Forelimb muscle (tissue), 1 donor: Measurements from ENCODE around the gene CTBP2. TPM values are rescaled to one million over a fixed set of nuclear protein-coding genes. Genes with fewer than 3 reads are reported as not detected.
A peak's percentile ranks its signal among the peaks of the same experiment; 100 is the strongest.
"Not testable (repeated sequence)": the region's sequence is repeated elsewhere in the genome, so short reads cannot be mapped to it uniquely, and the experiment has no call there.

Experiments used
- DNase-seq: peaks from one replicate; pipeline ENCODE4 v3.0.0-alpha.2; 2013; ENCODE audit warnings: low read depth
- polyA plus RNA-seq: library from polyadenylated mRNA; unstranded; fragments of 120-200 nt; gene quantifications from one replicate; pipeline ENCODE4 v1.2.1, GENCODE V29; 2013; ENCODE audit not compliant: insufficient read length

CTBP2 gene
- polyA plus RNA-seq, 1 donor: 34.1 TPM

DNA sequence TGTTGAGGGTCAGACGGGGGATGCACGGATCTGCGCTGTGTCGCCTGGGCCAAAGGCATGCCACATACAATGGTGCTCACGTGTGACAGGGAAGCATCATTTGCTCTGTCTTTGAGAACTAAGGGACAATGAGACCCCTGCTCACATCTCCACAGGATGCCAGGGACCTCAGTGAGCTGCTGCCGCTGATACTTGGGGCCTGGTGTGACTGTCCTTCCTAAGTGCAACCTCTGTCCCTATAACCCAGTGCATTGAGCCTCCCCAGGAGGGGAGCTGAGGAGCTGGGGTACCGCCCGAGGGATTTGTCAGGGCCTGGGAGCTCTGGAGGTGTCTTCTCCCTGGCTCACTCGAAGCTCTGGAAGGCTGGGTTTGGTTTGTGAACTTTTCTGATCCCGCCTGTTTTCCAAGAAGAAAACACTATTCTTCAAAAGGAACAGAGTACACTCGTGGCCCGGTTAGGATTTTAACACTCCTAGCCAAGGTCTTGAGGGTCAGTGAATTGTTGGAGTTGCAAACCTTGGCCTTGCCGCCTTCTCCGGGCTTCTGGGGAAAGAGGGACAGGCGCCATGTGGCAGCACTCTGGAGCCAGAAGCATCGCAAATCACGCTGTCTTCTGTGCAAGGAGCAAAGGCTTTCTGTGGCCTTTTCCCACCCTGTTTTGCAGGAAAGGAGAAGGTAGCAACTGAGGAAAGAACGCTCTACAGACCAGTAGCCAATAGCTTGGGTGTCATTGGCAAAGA is 26.2 kb upstream of the CTBP2 start:
- DNase-seq: no peak

DNA sequence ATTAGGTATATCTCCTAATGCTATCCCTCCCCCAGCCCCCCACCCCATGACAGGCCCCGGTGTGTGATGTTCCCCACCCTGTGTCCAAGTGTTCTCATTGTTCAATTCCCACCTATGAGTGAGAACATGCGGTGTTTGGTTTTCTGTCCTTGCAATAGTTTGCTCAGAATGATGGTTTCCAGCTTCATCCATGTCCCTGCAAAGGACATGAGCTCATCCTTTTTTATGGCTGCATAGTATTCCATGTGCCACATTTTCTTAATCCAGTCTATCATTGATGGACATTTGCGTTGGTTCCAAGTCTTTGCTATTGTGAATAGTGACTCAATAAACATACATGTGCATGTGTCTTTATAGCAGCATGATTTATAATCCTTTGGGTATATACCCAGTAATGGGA is 18.7 kb upstream of the CTBP2 start:
- not testable (repeated sequence) for DNase-seq

DNA sequence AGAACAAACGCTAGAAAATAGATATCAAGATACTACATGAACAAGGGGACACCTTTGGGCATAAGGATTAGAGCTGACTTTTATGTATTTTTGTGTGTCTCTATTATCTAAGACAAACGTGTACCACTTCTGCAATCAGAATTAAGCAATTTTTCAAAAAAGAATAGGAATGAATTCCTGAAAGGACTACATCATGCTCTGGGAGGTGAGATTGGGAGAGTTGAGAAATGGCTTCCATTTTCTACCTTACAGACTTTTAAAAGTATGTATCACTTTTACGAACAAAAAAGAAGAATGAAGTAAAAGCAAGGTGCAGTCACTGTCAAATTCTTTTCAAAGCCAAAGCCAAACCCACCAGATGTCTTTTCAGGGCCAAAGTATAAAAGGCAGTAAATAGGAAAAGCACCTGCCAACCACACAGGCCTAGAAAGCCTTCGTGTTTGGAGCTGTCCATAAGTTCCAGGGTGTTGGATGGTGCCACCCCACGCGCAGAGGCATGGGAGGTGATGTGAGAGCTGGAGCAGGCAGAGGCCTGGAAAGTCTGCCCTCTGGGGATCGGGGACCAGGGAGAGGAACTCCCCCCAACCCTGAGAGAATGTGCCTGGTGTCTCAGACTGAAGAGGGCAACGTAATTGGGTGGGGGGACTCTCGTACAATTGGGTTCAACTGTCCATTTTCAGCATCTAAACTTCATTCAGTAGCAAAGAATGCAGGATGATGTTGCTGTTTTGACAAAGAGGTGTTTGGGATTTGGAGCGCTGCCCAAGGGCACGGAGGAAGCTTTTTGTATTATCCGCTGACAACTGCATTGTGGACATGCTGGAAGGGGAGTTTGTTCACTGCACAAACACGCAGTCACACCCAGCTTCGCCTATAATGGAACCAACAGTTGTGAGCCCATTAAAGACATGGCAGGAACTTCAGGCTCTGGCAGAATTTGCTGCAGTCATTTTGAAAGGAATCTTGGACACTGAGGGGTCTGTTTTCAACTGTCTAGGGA is 17.6 kb upstream of the CTBP2 start:
- DNase-seq: no peak

DNA sequence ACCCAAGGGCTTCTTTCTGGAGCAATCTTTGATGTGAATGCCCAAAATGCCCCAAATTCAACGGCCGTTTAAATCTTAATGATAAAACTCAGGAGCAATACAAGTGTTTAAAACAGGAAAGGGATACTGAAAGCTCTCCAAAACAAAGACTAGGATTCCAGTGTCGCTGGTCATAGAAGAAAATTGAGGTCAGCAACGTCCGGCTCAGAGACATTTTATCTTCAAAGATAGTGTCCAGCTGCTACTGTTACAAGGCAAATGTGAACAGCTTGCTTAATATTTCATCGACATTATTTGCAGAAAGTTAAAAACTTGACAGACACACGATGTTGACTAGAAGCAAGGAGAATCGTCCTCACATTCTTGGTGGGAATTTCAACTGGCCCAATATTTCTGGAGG is 15.4 kb upstream of the CTBP2 start:
- no peak for DNase-seq

DNA sequence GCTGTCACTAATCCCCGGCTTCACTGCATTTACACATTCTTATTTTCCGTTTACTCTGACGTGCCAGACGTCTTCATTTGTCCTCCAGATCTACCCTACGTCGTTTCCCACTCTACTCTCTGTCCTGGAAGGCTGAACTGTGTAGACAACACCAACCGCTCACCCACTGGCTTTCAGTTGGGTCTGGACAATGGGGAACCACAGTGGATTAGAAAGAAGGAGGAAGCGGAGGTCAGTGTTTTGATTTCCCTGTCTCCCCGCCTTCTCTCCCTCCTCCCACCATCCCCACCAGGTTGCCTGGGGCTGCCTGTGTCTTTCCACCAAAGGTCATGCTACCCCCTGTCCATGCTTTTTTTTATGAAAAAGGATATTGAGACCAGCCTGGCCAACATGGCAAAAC is 14.0 kb upstream of the CTBP2 start:
- no peak for DNase-seq

DNA sequence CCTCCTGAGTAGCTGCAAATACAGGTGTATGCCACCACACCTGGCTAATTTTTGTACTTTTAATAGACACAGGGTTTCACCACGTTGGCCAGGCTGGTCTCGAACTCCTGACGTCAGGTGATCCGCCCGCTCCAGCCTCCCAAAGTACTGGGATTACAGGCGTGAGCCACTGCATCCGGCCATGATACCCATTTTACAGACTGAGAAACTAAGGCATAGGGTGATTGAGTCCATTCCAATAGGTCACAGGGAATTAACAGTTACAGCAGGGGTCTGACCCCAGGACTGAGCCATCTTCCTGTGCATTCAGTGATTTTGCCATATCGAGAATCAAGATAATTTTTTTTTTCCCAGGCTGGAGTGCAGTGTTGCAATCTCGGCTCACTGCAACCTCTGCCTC is 12.3 kb upstream of the CTBP2 start:
- no peak for DNase-seq

DNA sequence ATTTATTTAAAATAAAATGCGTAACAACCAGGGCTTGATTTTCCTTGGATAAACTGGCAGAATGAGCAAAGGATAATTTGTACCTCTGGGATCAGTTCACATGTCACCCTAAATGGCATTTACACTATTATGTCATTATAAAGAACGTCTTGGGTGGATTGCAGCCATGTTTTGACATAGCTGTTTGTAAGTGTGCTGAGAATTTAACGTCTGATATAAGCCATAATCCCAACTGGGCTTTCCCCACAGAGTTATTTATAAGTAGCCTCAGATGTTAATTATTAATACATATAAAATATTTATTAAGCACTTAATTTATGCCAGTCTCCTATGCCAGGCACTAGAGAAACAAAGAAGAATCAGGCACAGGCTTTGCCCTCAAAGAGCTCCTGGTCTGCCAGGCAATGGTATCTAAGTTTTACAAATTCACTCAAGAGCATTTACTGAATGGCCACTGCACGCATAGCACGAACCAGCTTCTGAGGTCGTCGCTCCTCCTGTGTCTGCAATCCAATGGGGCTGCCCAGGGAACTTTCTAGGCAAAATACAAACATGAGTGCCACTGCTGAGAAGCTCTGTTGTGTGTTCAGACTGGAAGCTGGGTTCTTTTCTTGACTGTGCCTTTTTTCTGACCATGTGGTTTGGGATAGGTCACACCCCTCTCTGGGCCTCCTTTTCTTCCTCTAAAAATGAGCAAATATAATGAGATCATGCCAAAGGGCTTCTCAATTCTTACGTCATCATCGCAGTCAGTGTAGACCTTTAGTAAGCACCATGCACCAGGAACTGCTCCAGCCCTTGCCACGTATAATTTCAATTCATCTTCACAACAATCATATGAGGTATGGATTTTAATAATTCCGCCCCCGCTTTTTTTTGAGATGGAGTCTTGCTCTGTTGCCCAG is 11.3 kb upstream of the CTBP2 start:
- no peak for DNase-seq

DNA sequence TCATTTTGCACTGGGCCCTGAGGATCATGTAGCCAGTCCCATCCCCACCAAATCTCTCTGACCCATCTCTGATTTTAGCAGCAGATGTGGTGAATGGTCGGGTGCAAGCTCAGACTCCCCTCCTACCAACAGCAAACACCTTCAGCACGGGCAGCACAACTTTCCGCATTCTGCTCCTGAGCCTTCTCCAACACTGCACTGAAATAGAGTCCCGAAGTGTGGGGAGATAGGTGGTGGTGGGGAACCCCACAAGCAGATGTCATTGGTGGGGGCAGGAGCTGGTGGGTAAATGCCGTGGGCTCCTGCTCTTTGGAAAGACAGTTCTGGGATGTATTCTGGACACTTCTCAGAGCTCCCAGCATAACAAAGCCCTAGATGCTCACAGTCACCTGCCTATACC is 9.6 kb upstream of the CTBP2 start:
- DNase-seq: no peak

DNA sequence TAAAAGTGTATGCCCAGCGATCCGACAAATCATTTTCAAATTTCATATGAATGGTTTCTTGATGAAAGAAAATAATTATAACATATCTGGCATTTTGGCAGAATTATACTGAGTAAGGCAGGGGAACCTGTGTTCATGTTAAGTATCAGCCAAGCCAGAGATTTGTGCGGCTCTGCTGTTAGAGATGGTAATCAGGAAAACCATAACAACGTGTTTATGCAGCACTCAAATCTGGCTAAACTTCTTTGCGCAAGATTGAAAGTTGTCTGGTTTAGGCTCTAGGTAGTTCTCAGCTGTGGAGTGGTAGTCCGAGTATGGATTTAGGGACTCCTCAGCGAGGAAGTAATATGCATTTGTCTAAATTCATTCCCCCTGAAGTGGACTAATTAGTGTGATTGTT is 8.9 kb upstream of the CTBP2 start:
- no peak for DNase-seq

DNA sequence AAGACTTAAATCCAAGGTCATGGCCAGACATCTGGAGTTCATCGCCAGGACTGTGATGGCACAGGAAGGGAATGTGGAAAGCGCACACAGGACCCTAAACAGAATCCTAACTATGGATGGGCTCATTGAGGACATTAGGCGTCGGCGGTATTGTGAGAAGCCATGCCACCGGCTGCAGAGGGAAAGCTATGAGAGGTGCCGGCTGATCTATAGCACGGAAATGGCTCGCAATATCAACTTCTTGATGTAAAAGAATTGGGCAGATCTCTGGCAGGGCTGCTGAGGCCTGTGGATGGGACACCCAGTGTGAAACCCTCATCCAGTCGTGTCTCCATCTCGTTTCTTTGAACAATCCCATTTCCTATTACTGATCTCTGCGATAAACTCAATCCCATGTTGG is 6.3 kb upstream of the CTBP2 start:
- DNase-seq: no peak

DNA sequence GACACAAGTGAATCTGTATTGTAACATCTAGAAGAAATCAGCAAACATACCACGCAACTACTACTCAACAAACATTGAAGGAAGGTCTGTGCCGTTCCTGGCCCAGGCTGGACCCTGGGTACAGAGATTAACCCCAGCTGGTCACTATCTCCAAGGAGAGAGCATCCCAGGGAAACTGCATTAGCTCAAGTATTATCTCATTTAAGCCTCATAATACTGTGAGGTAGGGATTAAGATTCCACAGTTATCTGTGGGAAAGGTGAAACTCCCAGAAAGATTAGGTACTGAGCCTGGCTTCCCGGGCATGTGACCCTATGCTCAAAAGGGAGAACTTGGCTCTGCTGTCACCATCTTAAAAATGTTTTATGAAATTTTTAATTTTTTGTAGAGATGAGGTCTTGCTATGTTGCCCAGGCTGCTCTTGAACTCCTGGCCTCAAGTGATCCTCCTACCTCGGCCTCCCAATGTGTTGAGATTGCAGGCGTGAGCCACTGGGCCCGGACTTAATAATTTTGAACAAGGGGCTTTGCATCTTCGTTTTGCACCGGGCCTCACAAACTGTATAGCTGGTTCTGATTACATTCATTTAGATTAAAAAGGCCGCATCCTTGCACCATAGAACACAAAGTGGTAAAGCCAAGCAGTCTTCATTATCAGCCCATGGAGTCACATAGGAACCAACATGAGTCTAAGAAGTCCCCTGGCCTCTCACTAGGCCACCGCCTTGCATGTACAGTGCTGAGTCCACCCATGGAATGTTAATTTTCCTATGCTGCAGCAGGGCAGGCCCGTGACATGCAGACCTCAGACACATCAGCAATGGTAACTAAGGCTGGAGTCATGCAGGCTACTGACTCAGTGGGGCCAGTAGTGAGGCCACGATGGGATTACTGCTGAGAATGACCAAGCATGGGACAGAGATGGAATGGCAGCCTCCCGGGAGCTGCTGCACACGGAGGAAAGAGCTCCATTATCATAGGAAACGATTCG is 5.5 kb upstream of the CTBP2 start:
- no peak for DNase-seq

DNA sequence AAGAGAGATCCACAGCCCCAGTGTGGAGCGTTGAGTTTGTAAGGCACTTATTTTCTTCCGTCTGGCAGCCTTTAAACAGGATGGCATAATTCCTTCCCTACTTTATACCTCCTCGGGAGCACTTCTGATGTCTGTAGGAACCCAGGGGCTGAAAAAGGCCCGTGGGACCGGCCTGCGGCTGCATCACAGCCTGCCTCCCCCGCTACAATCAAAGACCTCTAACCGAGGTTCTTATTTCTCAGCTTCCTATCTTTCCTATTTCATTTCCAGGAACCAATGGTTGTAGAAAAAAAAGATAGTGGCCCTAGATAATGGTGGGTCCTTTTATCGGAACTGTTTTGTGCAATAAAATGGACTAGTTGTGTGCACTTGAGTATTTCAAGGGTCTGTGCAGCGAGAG is 4.1 kb upstream of the CTBP2 start:
- DNase-seq: no peak

DNA sequence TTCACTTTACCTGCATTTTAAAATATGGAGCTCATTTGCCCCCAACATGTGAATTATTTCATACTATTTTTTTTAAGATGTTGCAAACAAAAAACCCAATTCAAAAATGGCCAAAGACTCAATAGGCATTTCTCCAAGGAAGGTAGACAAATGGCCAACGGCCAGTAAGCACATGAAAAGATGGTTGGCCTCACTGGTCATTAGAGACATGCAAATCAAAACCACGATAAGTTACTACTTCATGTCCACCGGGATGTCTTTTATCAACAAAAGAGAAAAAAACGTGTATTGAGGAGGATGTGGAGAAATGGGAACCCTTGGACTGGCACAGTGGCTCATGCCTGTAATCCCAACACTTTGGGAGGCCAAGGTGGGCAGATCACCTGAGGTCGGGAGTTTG is 3.4 kb upstream of the CTBP2 start:
- DNase-seq: no peak

DNA sequence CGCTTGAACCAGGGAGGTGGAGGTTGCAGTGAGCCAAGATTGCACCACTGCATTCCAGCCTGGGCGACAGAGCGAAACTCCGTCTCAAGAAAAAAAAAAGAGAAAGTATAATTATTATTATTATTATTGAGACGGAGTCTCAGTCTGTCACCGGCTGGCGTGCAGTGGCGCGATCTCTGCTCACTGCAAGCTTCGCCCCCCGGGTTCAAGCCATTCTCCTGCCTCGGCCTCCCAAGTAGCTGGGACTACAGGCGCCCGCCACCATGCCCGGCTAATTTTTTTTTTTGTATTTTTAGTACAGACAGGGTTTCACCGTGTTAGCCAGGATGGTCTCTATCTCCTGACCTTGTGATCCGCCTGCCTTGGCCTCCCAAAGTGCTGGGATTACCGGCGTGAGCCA is 2.9 kb upstream of the CTBP2 start:
- not testable (repeated sequence) for DNase-seq

DNA sequence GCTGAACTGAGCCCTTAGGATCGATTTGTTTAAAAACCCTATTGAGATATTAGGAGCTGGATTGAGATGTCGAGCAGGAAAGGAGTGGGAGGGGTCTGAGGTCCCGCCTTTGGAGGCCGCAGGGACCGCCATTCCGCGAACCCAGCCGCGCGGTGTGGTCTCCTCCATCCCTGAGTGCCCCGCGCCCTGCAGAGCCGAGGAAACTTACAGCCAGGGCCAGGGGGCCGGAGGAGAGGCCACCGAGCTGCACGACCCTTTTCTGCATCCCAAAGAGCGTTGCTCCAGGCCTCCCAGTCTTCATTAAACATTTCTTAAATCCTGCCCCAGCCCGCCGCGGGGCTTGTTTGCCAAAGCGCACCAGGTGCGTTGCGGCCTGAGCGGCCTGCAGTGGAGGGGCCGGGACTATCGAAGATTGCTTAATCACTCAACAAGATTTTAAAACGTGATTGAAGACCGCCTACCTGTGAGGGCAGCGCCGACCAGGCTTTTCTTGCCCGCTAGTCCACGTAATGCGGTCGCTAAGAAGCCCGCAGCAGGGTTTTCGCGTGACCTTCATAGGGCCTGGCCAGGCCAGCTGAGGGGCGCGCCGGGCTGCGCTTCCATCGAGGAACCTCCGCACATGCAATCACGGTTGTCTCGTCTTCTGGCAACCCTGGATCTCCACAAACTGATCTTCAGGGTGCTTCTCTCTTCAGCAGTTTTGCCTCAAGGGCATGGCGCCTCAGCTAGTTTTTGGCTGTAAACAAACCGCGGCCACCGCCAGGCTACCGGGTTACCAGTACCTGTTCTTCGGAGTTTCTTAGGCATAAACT is 2.0 kb upstream of the CTBP2 start:
- no peak for DNase-seq

DNA sequence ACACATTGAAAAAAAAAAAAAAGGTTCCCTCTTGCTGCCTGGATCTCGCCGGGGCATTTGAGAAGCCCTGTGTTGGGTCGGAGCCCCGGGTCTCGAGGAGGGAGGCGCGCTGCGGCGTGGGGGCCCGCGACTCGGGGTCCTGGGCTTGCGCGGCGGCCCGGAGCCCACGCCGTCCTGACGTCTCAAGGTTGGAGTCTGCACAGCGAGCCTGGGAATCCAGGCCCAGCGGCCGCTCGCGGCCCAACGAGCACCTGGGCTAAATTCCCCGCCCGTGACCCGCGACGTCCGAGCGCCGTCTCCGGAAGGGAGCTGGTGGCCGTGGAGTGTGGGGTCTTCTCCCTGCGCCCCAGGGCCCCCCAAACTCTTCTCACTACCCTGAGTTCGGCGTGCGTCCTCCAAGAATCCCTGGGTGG is 1.4 kb upstream of the CTBP2 start:
- no peak for DNase-seq

DNA sequence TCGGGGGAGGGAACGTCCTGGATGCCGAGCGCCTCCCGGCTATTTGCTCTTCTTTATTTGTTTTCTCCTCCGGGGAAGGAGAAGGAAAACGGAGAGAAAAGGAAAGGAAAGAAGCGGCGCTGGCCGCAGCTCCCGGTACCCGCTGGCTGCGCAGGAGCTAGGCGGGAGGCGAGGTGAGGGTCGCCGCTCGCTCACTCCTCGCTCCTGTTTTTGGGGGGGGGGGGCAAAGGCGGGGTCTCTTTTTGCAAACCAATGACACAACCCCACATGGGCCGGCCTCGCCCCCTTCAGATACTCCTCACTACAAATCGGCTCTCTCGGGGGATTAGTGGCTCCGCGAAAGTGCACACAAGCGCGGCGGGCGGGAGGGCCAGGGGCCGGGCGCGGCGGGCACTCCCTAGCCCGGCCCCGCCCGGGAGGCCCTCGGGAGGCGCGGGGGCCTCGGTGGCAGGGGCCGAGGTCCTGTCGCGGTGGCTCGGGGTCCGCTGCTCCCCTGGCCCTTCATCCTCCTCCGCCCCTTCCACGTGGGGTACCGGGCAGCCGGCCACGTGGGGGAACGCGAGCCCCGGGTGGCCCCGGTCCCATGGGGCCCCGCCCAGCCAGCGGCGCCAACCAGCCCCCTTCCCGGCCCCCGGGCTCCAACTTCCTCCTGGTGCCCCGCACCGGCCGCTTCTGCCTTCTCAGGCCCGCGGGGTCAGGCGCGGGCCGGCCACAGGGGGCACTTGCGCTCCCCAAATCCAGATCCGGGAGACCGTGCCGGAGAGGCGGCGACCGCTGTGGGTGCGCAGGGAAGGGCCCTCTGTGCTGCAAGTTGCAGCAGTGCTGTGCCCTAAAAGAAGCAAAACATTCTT is 718 bp upstream of the CTBP2 start:
- DNase-seq: peak; percentile 60

DNA sequence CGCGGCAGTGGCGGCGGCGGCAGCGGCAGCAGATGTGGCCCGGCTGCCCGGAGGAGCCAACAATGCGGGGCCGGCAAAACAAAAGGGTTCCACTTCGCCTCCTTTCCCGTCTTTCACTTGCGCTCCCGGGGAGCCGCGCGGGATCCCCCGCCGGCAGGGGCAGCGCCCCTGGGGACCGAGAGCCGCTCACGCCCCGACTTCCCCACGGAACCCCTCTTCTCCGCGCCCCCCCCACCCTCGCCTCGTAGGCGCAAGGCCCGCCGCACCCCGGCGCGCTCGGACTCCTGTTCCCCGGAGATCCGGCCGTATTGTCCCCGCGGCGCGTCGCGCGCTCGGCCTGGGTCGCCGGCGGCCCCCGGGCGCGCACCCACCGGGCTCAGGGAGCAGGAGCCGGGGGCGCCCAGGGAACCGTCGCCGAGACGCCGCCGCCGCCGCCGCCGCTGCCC is 854 bp downstream of the CTBP2 start:
- no peak for DNase-seq
